Cardiac muscle cell (in vitro differentiated cells and primary cell): ENCODE measurements around the gene PIGU. TPM values are rescaled to one million over a fixed set of nuclear protein-coding genes. Genes with fewer than 3 reads are reported as not detected.

Experiments used
- DNase-seq, 2 donors: peaks; one replicate each; pipeline versions ENCODE4 v3.0.0 to v3.0.0-alpha.2; 2010 to 2017; ENCODE audit warnings: low read depth in 1 of 2, low spot score in 1 of 2
- H3K27ac ChIP-seq: fragments of 200-600 bp; sonication (generic); 2 replicates; pipeline ENCODE4 v1.5.1; 2016
- H3K27me3 ChIP-seq: fragments of 200-600 bp; sonication (generic); 2 replicates; pipeline ENCODE4 v1.6.0; 2016; ENCODE audit warnings: control low read depth
- H3K36me3 ChIP-seq: fragments of 200-600 bp; sonication (generic); 2 replicates; pipeline ENCODE4 v1.5.1; 2016; ENCODE audit warnings: control low read depth
- H3K4me1 ChIP-seq: fragments of 200-600 bp; sonication (generic); 2 replicates; pipeline ENCODE4 v1.8.1; 2017; ENCODE audit warnings: low read depth, mild to moderate bottlenecking, mixed run types
- H3K4me3 ChIP-seq: fragments of 200-600 bp; sonication (generic); 2 replicates; pipeline ENCODE4 v1.5.1; 2016; ENCODE audit warnings: mild to moderate bottlenecking
- H3K9me3 ChIP-seq: fragments of 200-600 bp; sonication (generic); 2 replicates; pipeline ENCODE4 v1.5.1; 2017; ENCODE audit warnings: low read depth, mild to moderate bottlenecking, control low read depth
- CTCF ChIP-seq: IDR thresholded peaks from 2 replicates; pipeline ENCODE4 v1.5.1; 2012; ENCODE audit warnings: low read depth, mild to moderate bottlenecking, low read length
- polyA plus RNA-seq: library from polyadenylated mRNA; unstranded; fragments of >200 nt; fragmentation: Nextera tagmentation; extraction: Ambion mirVana; gene quantifications from 2 replicates; pipeline ENCODE4 v1.2.1, GENCODE V29; 2016
- total RNA-seq: library from RNA; depleted of rRNA; stranded (reverse); fragments of >200 nt; gene quantifications from 2 replicates; pipeline ENCODE4 v1.2.3, GENCODE V29; 2016

PIGU gene
- total and polyA plus RNA-seq, 2 experiments from 2014 or later, result 22.8 to 40.9 TPM

- Histone ChIP-seq H3K9me3 (no peaks in the 10 kb centered on the region), H3K27me3 (peaks cover 12% of the 10 kb centered on the region), H3K27ac (no peak overlapping the region), H3K36me3 (peaks cover 8% of the 10 kb centered on the region), H3K4me1 (peaks cover 13% of the 10 kb centered on the region), H3K4me3 (no peak overlapping the region)
- TF ChIP-seq CTCF, result no peak
- DNase-seq, result no peak
These were observed 35.0 kb upstream of the PIGU start for GRCh38 chr20:34711813-34712430.

- no peak for TF ChIP-seq CTCF
- peaks cover 14% of the 10 kb centered on the region for H3K4me1 ChIP-seq
- peaks cover 12% of the 10 kb centered on the region for H3K27me3 ChIP-seq
- no peak overlapping the region for H3K27ac ChIP-seq
- no peaks in the 10 kb centered on the region for H3K9me3 ChIP-seq
- no peak for DNase-seq
- H3K4me3 ChIP-seq, result no peak overlapping the region
- H3K36me3 ChIP-seq, result peaks cover 8% of the 10 kb centered on the region
These were observed 34.1 kb upstream of the PIGU start for GRCh38 chr20:34710861-34711574.

DNA sequence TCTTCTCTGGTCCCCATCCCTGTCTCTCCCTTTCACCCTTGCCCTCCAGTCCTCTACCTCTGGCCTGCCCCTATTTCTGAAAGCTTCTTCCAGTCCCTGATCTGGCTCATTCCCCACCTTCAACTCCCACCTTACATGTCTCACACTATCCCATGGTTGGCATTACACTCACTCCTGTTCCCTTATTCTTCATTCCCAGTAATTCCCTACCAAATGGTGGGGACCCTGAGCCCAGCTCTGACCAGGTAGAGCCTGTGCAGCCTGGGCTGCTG, 33.6 kb upstream of the PIGU start:
- peaks cover 12% of the 10 kb centered on the region for H3K27me3 ChIP-seq
- no peak for TF ChIP-seq CTCF
- DNase-seq, result no peak
- H3K4me1 ChIP-seq, result peaks cover 19% of the 10 kb centered on the region
- no peaks in the 10 kb centered on the region for H3K9me3 ChIP-seq
- H3K4me3 ChIP-seq, result no peak overlapping the region
- peaks cover 6% of the 10 kb centered on the region for H3K36me3 ChIP-seq
- no peak overlapping the region for H3K27ac ChIP-seq

- Histone ChIP-seq H3K4me3 (peak overlapping the region; percentile 74), H3K27me3 (peaks cover 12% of the 10 kb centered on the region), H3K4me1 (peaks cover 24% of the 10 kb centered on the region), H3K9me3 (no peaks in the 10 kb centered on the region), H3K27ac (no peak overlapping the region), H3K36me3 (peaks cover 1% of the 10 kb centered on the region)
- TF ChIP-seq CTCF, result no peak
- DNase-seq, result peak; percentile 28 to 86
These were observed 33.1 kb upstream of the PIGU start for GRCh38 chr20:34709831-34710567.

DNA sequence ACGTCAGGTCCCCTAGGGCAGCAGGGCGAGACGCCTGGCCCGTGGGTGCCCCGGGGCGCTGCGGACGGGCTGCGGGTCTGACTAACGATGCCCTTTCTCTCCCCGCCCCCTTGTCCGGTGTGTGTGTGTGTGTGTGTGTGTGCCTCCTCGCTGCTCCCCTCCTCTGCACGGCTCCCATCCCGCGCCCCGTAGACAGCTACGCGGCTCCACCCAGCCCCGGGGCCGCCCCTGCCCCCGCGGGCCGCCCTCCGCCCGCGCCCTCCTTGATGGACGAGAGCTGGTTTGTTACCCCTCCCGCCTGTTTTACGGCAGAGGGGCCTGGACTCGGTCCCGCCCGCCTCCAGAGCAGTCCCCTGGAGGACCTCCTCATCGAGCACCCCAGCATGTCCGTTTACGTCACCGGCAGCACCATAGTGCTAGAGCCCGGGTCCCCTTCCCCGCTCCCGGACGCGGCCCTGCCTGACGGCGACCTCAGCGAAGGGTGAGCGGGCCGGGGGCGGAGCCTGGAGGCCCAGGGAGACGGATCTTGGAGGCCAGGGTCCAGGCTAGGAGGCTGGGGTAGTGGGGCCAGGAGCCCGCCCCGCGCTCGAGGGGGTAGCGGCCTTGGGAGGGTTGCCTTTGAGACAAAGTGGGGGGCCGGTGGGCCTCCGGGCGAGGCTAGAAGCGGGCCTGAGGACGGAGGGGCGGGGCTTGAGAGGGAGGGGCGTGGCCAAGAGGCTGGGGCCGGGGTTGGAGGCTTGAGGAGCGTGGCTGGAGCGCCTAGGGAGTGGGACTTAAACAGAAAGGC, 32.3 kb upstream of the PIGU start:
- Histone ChIP-seq H3K36me3 (no peaks in the 10 kb centered on the region), H3K9me3 (no peaks in the 10 kb centered on the region), H3K27me3 (peaks cover 12% of the 10 kb centered on the region), H3K4me3 (peak overlapping the region; percentile 74), H3K4me1 (peaks cover 27% of the 10 kb centered on the region), H3K27ac (no peak overlapping the region)
- peak; percentile 83 to 86 for DNase-seq
- TF ChIP-seq CTCF, result no peak
